HG03280 (cell line): ENCODE results near the gene MISP.

Experiments
- ATAC-seq: cut with Tn5 transposase; IDR thresholded peaks from one replicate; pipeline ENCODE4 v1.9.1; 2021; ENCODE audit warnings: mild to moderate bottlenecking, moderate library complexity; ENCODE audit not compliant: unreplicated experiment

Gene MISP

GRCh38 chr19:746208-746819, 4.6 kb upstream of the MISP start:
- ATAC-seq = no peak

DNA sequence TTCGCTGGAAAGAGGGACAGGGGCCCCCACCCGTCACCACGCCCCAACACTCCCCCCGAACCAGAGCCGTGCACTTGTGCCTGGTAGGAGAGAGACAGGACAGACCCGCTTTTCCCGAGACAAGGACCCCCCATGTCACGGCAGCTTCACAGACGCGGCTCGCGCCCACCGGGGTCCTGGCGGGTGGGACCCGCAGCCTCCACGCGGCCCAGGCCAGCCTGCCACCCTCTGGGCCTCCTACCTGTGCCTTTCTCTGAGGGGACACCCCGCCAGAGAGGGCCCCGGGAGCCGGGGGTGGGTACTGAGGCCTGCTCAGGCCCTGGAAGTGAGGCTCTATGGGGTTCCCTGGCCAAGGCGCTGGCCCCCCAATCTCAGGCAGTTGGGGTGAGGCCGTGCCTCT, 4.0 kb upstream of the MISP start:
- ATAC-seq = no peak

DNA sequence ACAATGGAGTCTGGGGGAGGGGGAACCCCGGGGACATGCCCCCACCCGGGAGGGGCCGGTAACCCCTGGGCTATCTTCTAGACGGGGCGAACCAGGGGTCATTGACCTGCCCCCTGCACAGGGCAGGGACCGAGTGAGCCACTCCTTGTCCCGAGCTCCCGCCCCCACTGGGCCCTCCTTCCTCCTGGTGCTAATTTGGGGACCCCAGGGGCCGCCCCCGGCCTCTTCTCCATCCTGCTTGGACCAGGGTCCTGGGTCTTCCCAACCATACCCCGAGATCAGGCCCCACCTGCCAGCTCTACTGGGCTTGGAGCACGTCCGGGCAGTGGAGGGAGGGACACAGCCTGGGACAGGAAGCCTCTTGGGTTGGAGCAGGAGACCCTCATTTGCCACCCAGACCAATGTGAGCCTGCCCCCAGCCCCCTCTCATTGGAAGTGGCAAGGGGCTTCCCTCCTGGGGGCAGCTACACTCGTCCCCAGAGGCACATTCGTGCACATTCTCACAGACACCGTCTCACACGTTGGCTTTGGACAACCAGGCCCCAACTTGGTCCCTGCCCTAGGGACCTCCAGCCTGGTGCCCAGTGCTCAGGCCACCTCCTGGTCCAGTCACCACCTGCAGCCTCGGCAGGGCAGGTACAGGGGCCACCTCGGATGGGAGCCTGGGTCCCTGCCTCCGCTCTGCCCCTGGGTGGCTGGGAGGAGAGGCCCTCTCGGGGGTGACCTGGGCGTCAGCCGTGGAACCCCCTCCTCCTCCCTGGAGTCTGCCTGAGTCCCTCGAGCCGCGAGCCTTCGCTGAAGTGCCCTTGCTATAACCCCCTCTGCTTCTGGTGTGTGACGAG, 3.3 kb upstream of the MISP start:
- ATAC-seq = no peak

GRCh38 chr19:748274-748598, 2.7 kb upstream of the MISP start:
- ATAC-seq = no peak

DNA sequence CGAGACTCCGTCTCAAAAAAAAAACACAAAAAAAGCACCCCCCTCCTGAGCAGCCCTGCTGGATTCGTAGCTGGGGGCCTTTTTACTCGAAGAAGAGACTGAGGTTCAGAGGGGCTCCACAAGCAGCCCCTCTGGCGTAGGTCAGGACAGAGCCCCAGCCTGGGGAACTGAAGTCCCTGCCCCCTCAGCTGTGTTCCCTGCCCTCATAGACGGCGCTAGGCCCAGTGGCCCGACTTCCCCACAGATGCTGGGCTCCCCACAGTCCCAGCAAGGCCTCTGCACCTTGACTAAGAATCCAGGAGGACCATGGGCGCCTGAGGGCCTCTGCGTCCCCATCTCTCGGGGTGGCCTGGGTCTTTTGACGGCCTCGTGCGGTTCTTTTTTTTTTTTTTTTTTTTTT, 1.1 kb upstream of the MISP start:
- ATAC-seq = no peak

- no peak for ATAC-seq
Observed at GRCh38 chr19:751501-752341, 809 bp downstream of the MISP start.

DNA sequence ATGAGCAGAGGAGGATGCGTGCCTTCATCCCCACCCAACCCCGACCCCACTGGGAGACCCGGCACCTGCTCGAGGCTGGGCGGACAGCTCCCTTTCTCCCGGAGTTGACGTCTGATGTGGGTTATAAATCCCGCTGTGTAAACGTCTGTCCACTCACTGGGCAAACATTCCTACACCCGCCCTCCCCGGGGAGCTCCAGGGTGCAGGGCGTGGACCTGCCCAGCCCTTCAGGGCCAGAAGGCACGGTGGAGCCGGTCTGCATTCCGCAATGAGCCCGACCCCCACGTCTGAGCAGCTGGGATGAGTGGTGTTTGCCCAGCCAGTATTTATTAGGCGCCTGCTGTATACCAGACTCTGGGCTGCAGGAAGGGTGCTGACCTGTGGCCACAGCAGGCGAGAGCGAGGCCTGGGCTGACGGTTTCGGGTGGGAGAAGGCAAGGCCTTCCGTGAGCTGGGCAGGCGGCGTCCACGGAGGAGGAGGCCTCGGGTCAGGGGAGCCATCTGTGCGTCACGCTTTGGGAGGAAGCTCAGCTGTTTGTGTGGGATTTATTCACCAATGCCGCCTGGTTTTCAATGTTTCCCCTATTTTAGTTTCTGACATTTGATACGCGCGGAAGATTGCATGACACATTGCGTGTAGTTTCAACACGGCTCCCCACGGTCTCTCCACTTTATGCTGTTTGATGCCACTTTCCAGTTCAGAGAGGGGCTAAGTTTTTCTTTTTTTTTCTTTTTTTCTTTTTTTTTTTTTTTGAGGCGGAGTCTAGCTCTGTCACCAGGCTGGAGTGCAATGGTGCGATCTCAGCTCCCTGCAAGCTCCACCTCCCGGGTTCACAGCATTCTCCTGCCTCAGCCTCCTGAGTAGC, 2.0 kb downstream of the MISP start:
- no peak for ATAC-seq

GRCh38 chr19:754530-754929, 3.6 kb downstream of the MISP start:
- no peak for ATAC-seq

- no peak for ATAC-seq
Observed at GRCh38 chr19:755063-755462, 4.2 kb downstream of the MISP start.

- no peak for ATAC-seq
Observed at GRCh38 chr19:756236-756635, 5.3 kb downstream of the MISP start.

DNA sequence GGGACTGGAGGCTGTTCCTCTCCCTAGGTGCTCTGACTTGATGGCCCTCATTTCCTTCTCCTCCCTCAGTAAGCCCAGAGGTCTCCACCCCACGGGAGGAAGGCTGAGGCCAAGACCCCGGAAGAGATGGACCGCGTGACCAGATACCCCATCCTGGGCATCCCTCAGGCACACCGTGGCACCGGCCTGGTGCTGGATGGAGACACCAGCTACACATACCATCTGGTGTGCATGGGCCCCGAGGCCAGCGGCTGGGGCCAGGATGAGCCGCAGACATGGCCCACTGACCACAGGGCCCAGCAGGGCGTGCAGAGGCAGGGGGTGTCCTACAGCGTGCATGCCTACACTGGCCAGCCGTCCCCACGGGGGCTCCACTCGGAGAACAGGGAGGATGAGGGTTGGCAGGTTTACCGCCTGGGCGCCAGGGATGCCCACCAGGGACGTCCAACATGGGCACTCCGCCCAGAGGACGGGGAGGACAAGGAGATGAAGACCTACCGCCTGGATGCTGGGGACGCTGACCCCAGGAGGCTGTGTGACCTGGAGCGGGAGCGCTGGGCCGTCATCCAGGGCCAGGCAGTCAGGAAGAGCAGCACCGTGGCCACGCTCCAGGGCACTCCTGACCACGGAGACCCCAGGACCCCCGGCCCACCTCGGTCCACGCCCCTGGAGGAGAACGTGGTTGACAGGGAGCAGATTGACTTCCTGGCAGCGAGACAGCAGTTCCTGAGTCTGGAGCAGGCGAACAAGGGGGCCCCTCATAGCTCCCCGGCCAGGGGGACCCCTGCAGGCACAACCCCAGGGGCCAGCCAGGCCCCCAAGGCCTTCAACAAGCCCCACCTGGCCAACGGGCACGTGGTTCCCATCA, 6.1 kb downstream of the MISP start:
- ATAC-seq = no peak

DNA sequence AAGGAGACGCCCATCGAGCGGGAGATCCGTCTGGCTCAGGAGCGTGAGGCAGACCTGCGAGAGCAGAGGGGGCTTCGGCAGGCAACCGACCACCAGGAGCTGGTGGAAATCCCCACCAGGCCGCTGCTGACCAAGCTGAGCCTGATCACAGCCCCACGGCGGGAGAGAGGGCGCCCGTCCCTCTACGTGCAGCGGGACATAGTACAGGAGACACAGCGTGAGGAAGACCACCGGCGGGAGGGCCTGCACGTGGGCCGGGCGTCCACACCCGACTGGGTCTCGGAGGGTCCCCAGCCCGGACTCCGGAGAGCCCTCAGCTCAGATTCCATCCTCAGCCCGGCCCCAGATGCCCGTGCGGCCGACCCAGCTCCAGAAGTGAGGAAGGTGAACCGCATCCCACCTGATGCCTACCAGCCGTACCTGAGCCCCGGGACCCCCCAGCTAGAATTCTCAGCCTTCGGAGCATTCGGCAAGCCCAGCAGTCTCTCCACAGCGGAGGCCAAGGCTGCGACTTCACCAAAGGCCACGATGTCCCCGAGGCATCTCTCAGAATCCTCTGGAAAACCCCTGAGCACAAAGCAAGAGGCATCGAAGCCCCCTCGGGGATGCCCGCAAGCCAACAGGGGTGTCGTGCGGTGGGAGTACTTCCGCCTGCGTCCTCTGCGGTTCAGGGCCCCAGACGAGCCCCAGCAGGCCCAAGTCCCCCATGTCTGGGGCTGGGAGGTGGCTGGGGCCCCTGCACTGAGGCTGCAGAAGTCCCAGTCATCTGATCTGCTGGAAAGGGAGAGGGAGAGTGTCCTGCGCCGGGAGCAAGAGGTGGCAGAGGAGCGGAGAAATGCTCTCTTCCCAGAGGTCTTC, 7.1 kb downstream of the MISP start:
- ATAC-seq = no peak

- no peak for ATAC-seq
Observed at GRCh38 chr19:763181-763580, 12.3 kb downstream of the MISP start.

- no peak for ATAC-seq
Observed at GRCh38 chr19:763869-764268, 13.0 kb downstream of the MISP start.

GRCh38 chr19:764301-764700, 13.4 kb downstream of the MISP start:
- no peak for ATAC-seq

DNA sequence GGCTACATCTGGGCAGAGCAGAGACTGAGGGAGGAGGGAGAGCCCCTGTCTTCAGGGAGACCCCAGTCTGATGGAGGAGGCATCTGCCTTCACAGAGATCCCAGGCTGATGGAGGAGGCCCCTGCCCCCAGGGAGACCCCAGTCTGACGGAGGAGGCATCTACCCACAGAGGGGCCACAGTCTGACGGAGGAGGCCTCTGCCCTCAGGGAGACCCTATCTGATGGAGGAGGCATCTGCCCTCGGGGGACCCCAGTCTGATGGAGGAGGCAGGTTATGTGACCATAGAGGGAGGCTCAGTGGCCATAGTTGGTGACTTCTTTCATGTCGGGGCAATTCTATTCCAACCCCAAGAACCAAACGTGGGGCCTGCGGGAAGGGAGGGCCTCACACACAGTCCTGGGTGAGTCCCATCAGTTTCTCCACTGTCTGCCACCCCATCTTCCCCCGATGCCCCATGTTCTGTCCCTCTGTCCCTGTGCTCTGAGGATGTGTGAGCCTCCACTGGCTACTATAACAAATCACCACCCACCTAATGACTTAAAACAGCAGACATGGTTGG, 14.3 kb downstream of the MISP start:
- no peak for ATAC-seq

- ATAC-seq = no peak
Observed at GRCh38 chr19:768424-768823, 17.5 kb downstream of the MISP start.

DNA sequence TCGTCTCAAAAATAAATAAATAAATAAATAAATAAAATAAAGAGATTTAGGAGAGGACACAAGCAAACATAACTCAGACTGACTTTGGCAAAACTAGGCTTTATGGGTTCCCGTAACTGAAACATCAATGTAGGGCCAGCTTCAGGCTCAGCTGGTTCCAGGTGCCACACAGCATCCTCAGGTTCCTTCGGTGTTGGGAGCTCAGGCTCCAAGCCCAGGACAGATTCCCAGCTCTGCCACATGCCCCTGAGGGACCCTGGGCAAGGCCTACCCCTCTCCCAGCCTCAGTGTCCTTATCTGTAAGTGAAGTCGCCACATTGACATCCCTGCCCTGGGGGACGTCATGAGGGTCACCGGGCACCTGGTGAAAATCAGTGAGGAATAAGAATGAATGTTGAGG, 18.7 kb downstream of the MISP start:
- ATAC-seq = no peak

DNA sequence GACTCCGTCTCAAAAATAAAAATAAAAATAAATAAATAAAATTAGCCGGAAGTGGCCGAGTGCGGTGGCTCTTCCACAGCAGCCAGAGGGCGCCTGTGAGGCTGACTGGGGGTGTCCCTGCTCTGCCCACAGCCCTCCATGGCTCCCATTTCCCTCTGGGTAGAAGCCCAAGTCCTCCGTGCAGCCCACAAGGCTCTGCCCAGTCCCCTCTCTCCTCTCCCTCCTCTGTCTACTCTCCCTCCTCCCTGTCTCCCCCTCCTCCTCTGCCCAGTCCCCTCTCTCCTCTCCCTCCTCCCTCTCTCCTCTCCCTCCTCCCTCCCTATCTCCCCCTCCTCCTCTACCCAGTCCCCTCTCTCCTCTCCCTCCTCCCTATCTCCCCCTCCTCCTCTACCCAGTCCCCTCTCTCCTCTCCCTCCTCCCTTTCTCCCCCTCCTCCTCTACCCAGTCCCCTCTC, 20.4 kb downstream of the MISP start:
- ATAC-seq = no peak
